Spinal cord (tissue), 10 donors: Measurements from ENCODE around the gene ADD1. TPM values are rescaled to one million over a fixed set of nuclear protein-coding genes. Genes with fewer than 3 reads are reported as not detected.

ENCODE experiments used
- DNase-seq, 6 donors: peaks; one replicate each; pipeline versions ENCODE4 v3.0.0 to v3.0.0-alpha.2; 2013 to 2015; ENCODE audit warnings: low spot score in 6 of 6, low read depth in 4 of 6
- H3K27ac ChIP-seq: one replicate; pipeline ENCODE4 v1.5.1; 2013; ENCODE audit warnings: low read depth, low read length, control low read depth
- H3K27me3 ChIP-seq: one replicate; pipeline ENCODE4 v1.6.1; 2013; ENCODE audit warnings: low read length; ENCODE audit not compliant: control insufficient read depth, insufficient read depth
- H3K36me3 ChIP-seq: one replicate; pipeline ENCODE4 v1.6.1; 2013; ENCODE audit warnings: low read length; ENCODE audit not compliant: control insufficient read depth, insufficient read depth
- H3K4me1 ChIP-seq: one replicate; pipeline ENCODE4 v1.6.1; 2013; ENCODE audit warnings: low read length; ENCODE audit not compliant: control insufficient read depth, insufficient read depth
- H3K4me3 ChIP-seq: one replicate; pipeline ENCODE4 v1.5.1; 2013; ENCODE audit warnings: low read depth, low read length, control low read depth
- H3K9me3 ChIP-seq: one replicate; pipeline ENCODE4 v1.6.1; 2013; ENCODE audit warnings: low read length; ENCODE audit not compliant: control insufficient read depth, insufficient read depth
- WGBS: methylation state at CpG from one replicate; pipeline ENCODE4 v1.1.5; 2013; ENCODE audit warnings: missing lambda C conversion rate; ENCODE audit not compliant: insufficient coverage; 5-methylcytosine and 5-hydroxymethylcytosine counted together
- polyA plus RNA-seq, 2 donors: library from polyadenylated mRNA; unstranded; fragments of 120-200 nt; gene quantifications; one replicate each; pipeline ENCODE4 v1.2.1, GENCODE V29; 2013; ENCODE audit not compliant: insufficient read length in 2 of 2
- total RNA-seq, 2 donors: library from RNA; depleted of rRNA in 1 of 2; stranded (reverse); fragments of 120-200 nt in 1 of 2; fragments of >200 nt in 1 of 2; gene quantifications; one replicate each; pipeline versions ENCODE4 v1.2.3 to v1.2.4, GENCODE V29; 2013 to 2014
- donor health status: healthy.

Gene ADD1
- total and polyA plus RNA-seq, 4 donors: 201 to 334 (median 306) TPM

GRCh38 chr4:2868877-2869487, 25.3 kb downstream of the ADD1 start:
- no peaks in the 10 kb centered on the region for H3K27me3 ChIP-seq
- H3K27ac ChIP-seq: peak overlapping the region; percentile 53
- H3K4me3 ChIP-seq: no peak overlapping the region
- DNase-seq: no peak
- peaks cover 26% of the 10 kb centered on the region for H3K4me1 ChIP-seq
- 73% methylated on average over 8 of the region's 12 CpGs for WGBS
- H3K9me3 ChIP-seq: no peaks in the 10 kb centered on the region
- no peaks in the 10 kb centered on the region for H3K36me3 ChIP-seq

GRCh38 chr4:2869659-2870058, 26.0 kb downstream of the ADD1 start:
- no peak for DNase-seq
- no peak overlapping the region for H3K27ac ChIP-seq
- H3K27me3 ChIP-seq: no peaks in the 10 kb centered on the region
- H3K36me3 ChIP-seq: no peaks in the 10 kb centered on the region
- 26% methylated on average over 3 of the region's 6 CpGs for WGBS
- H3K9me3 ChIP-seq: no peaks in the 10 kb centered on the region
- H3K4me3 ChIP-seq: no peak overlapping the region
- peaks cover 20% of the 10 kb centered on the region for H3K4me1 ChIP-seq

GRCh38 chr4:2870082-2870481, 26.4 kb downstream of the ADD1 start:
- WGBS: no CpG with 5 or more reads among the region's 2 CpGs
- Histone ChIP-seq H3K4me3 (no peak overlapping the region), H3K4me1 (peaks cover 20% of the 10 kb centered on the region), H3K9me3 (no peaks in the 10 kb centered on the region), H3K27ac (no peak overlapping the region), H3K36me3 (no peaks in the 10 kb centered on the region), H3K27me3 (no peaks in the 10 kb centered on the region)
- DNase-seq: no peak

- no peak overlapping the region for H3K27ac ChIP-seq
Measured at GRCh38 chr4:2871466-2871865, 27.8 kb downstream of the ADD1 start.

GRCh38 chr4:2871911-2872310, 28.3 kb downstream of the ADD1 start:
- Histone ChIP-seq H3K27ac (no peak overlapping the region), H3K27me3 (no peaks in the 10 kb centered on the region), H3K4me1 (peaks cover 17% of the 10 kb centered on the region), H3K9me3 (no peaks in the 10 kb centered on the region), H3K4me3 (no peak overlapping the region), H3K36me3 (peaks cover 6% of the 10 kb centered on the region)
- 46% methylated on average over 1 of the region's 2 CpGs for WGBS
- DNase-seq: no peak

More at GRCh38 chr4:2871466-2871865, 27.8 kb downstream of the ADD1 start:
- Histone ChIP-seq H3K27me3 (no peaks in the 10 kb centered on the region), H3K4me3 (no peak overlapping the region), H3K4me1 (peaks cover 20% of the 10 kb centered on the region), H3K36me3 (peaks cover 6% of the 10 kb centered on the region), H3K9me3 (no peaks in the 10 kb centered on the region)
- WGBS: 88% methylated on average over 3 of the region's 4 CpGs
- DNase-seq: no peak

GRCh38 chr4:2873329-2873728, 29.7 kb downstream of the ADD1 start:
- Histone ChIP-seq H3K27ac (no peak overlapping the region), H3K36me3 (peaks cover 14% of the 10 kb centered on the region), H3K27me3 (no peaks in the 10 kb centered on the region), H3K4me1 (peaks cover 8% of the 10 kb centered on the region), H3K4me3 (no peak overlapping the region), H3K9me3 (no peaks in the 10 kb centered on the region)
- no peak for DNase-seq
- no CpG with 5 or more reads among the region's 1 CpG for WGBS

GRCh38 chr4:2874861-2875260, 31.2 kb downstream of the ADD1 start:
- DNase-seq: no peak
- Histone ChIP-seq H3K4me1 (no peaks in the 10 kb centered on the region), H3K9me3 (no peaks in the 10 kb centered on the region), H3K4me3 (no peak overlapping the region), H3K27ac (no peak overlapping the region), H3K27me3 (no peaks in the 10 kb centered on the region), H3K36me3 (peaks cover 26% of the 10 kb centered on the region)
- WGBS: 100% methylated on average over 1 of the region's 7 CpGs

- no peak overlapping the region for H3K27ac ChIP-seq
Measured at GRCh38 chr4:2875556-2875955, 31.9 kb downstream of the ADD1 start.

GRCh38 chr4:2878346-2878745, 34.7 kb downstream of the ADD1 start:
- H3K36me3 ChIP-seq: peaks cover 26% of the 10 kb centered on the region
- no peaks in the 10 kb centered on the region for H3K27me3 ChIP-seq
- DNase-seq: no peak
- no peaks in the 10 kb centered on the region for H3K9me3 ChIP-seq
- 93% methylated on average over 5 of the region's 5 CpGs for WGBS
- H3K4me1 ChIP-seq: no peaks in the 10 kb centered on the region
- no peak overlapping the region for H3K27ac ChIP-seq
- H3K4me3 ChIP-seq: no peak overlapping the region

More at GRCh38 chr4:2875556-2875955, 31.9 kb downstream of the ADD1 start:
- Histone ChIP-seq H3K9me3 (no peaks in the 10 kb centered on the region), H3K4me3 (no peak overlapping the region), H3K4me1 (no peaks in the 10 kb centered on the region), H3K27me3 (no peaks in the 10 kb centered on the region), H3K36me3 (peaks cover 26% of the 10 kb centered on the region)
- 82% methylated on average over 1 of the region's 3 CpGs for WGBS
- no peak for DNase-seq

- no peaks in the 10 kb centered on the region for H3K27me3 ChIP-seq
- no peaks in the 10 kb centered on the region for H3K9me3 ChIP-seq
- H3K27ac ChIP-seq: no peak overlapping the region
- 94% methylated on average over 3 of the region's 5 CpGs for WGBS
- DNase-seq: no peak
- H3K4me1 ChIP-seq: no peaks in the 10 kb centered on the region
- peaks cover 31% of the 10 kb centered on the region for H3K36me3 ChIP-seq
- H3K4me3 ChIP-seq: no peak overlapping the region
Measured at GRCh38 chr4:2879026-2879425, 35.4 kb downstream of the ADD1 start.
